OCI-LY7 (cell line): ENCODE data around the gene LEF1. TPM values are rescaled to one million over a fixed set of nuclear protein-coding genes. Genes with fewer than 3 reads are reported as not detected.
A peak's percentile ranks its signal among the peaks of the same experiment; 100 is the strongest.

Experiments
- Bru-seq: library from RNA; stranded (reverse); fragments of 400-500 nt; gene quantifications from one replicate; lab custom pipeline; 2021; lab: Mats Ljungman, UMichigan
- BruChase-seq, 2 experiments: library from RNA; stranded (reverse); fragments of 400-500 nt; gene quantifications; one replicate each; lab custom pipeline; 2021; lab: Mats Ljungman, UMichigan
- BruUV-seq: library from RNA; stranded (reverse); fragments of 400-500 nt; replicated peaks from 2 replicates; lab custom pipeline; 2021; lab: Mats Ljungman, UMichigan
- CTCF ChIA-PET: fragments of 300-600 bp; sonication (Branson Sonifier 250); formaldehyde crosslinking; loops from one replicate; lab custom pipeline; 2022; ENCODE audit warnings: antibody characterized with exemption; ENCODE audit not compliant: unreplicated experiment; lab: Charles Lee
- POLR2A ChIA-PET: fragments of 300-600 bp; sonication (Branson Sonifier 250); formaldehyde crosslinking; loops from one replicate; lab custom pipeline; 2022; ENCODE audit warnings: antibody characterized with exemption; lab: Charles Lee
- DNase-seq: peaks from one replicate; pipeline ENCODE4 v3.0.0-alpha.2; 2015; ENCODE audit warnings: low spot score
- H2AFZ ChIP-seq: fragments of 200-600 bp; sonication (generic), shearing (Covaris generic); 2 replicates; pipeline ENCODE4 v1.6.1; 2014; ENCODE audit warnings: mild to moderate bottlenecking, antibody characterized with exemption, low read length, moderate library complexity
- H3K27ac ChIP-seq: fragments of 200-600 bp; sonication (generic); 2 replicates; pipeline ENCODE4 v1.5.1; 2014; ENCODE audit warnings: mixed run types, low read depth, mild to moderate bottlenecking, moderate library complexity, low read length, inconsistent platforms; ENCODE audit not compliant: poor library complexity, severe bottlenecking
- H3K36me3 ChIP-seq: fragments of 200-600 bp; sonication (generic); 2 replicates; pipeline ENCODE4 v1.6.1; 2014; ENCODE audit warnings: mild to moderate bottlenecking, antibody characterized with exemption, low read length, moderate library complexity, mixed read lengths; ENCODE audit not compliant: insufficient read depth
- H3K4me1 ChIP-seq: fragments of 200-600 bp; sonication (generic); 2 replicates; pipeline ENCODE4 v1.5.1; 2014; ENCODE audit warnings: mild to moderate bottlenecking, low read length; ENCODE audit not compliant: insufficient read depth, poor library complexity, severe bottlenecking
- H3K4me2 ChIP-seq: fragments of 200-600 bp; sonication (generic); 2 replicates; pipeline ENCODE4 v1.6.1; 2014; ENCODE audit warnings: mild to moderate bottlenecking, low read length
- H3K4me3 ChIP-seq: fragments of 200-600 bp; sonication (generic); 2 replicates; pipeline ENCODE4 v1.5.1; 2014; ENCODE audit warnings: mild to moderate bottlenecking, low read depth, low read length; ENCODE audit not compliant: poor library complexity, severe bottlenecking
- H3K79me2 ChIP-seq: fragments of 200-600 bp; sonication (generic); 2 replicates; pipeline ENCODE4 v1.6.1; 2016; ENCODE audit warnings: low read depth, mild to moderate bottlenecking, low read length, moderate library complexity, mixed read lengths; ENCODE audit not compliant: insufficient read depth
- H3K9me2 ChIP-seq: fragments of 200-600 bp; sonication (generic); 2 replicates; pipeline ENCODE4 v1.6.1; 2016; ENCODE audit warnings: mild to moderate bottlenecking, low read length, mixed read lengths; ENCODE audit not compliant: insufficient read depth
- H3K9me3 ChIP-seq: fragments of 200-600 bp; sonication (generic); 2 replicates; pipeline ENCODE4 v1.6.1; 2014; ENCODE audit warnings: mild to moderate bottlenecking, mixed run types, low read length, mixed read lengths
- H4K20me1 ChIP-seq: fragments of 200-600 bp; sonication (generic); 2 replicates; pipeline ENCODE4 v1.6.1; 2014; ENCODE audit warnings: mild to moderate bottlenecking, antibody characterized with exemption, low read length, moderate library complexity, mixed read lengths; ENCODE audit not compliant: insufficient read depth
- EZH2phosphoT487 ChIP-seq: fragments of 200-600 bp; sonication (generic); IDR thresholded peaks from 2 replicates; pipeline ENCODE4 v1.6.1; 2018; ENCODE audit warnings: low read depth, borderline replicate concordance, mild to moderate bottlenecking, mixed run types, antibody characterized with exemption, low read length, moderate library complexity, mixed read lengths
- intact Hi-C: fragments of 100-400 bp; cut with micrococcal nuclease; formaldehyde crosslinking; loops from one replicate; pipeline ENCODE4 v1.10.0; 2022; ENCODE audit not compliant: unreplicated experiment
- long read RNA-seq: library from polyadenylated mRNA; stranded (forward); transcript quantifications from one replicate; pipeline ENCODE4 v2.0.0, GENCODE V29; 2022
- total RNA-seq, 2 experiments: library from RNA; depleted of rRNA in 1 of 2; stranded (reverse); fragments of >200 nt in 1 of 2; shearing (Covaris generic) in 1 of 2; gene quantifications; 2 replicates each; pipeline ENCODE4 v1.2.3, GENCODE V29; 2014 to 2022
- TF ChIP-seq, protein P1 (sequence below): fragments of 200-600 bp; sonication (generic); conservative IDR thresholded peaks from 2 replicates; pipeline ENCODE4 v1.5.1; 2014; ENCODE audit warnings: mild to moderate bottlenecking, antibody characterized with exemption, low read length, moderate library complexity, mixed read lengths

LEF1 gene
- total RNA-seq (2014; rRNA removed; shearing (Covaris generic)), result 173 and 207 TPM in 2 replicates
- total RNA-seq (2022), result 223 and 306 TPM in 2 replicates
- Bru-seq, nascent RNA, result percentile 98 among the genes with signal in this experiment
- percentile 89 among the genes with signal in this experiment for BruChase-seq, experiment 1, labeled RNA remaining after a 6-hour chase
- BruChase-seq, experiment 2, labeled RNA remaining after a 2-hour chase, result percentile 89 among the genes with signal in this experiment
- long read RNA-seq, transcript LEF1-202 (10 exons, 3,477 nt), result minor isoform, 65 of 546 reads
- long read RNA-seq, transcript LEF1-216 (11 exons, 1,472 nt), result minor isoform, 14 of 546 reads
- long read RNA-seq, transcript LEF1-201 (12 exons, 3,068 nt), result major isoform, 137 of 546 reads
- long read RNA-seq, transcript LEF1-203 (11 exons, 1,488 nt), result minor isoform, 105 of 546 reads
- long read RNA-seq, partial matches to known transcripts, result 28 of 546 reads
- long read RNA-seq, other reads (novel, unspliced or antisense), result 193 of 546 reads

DNA sequence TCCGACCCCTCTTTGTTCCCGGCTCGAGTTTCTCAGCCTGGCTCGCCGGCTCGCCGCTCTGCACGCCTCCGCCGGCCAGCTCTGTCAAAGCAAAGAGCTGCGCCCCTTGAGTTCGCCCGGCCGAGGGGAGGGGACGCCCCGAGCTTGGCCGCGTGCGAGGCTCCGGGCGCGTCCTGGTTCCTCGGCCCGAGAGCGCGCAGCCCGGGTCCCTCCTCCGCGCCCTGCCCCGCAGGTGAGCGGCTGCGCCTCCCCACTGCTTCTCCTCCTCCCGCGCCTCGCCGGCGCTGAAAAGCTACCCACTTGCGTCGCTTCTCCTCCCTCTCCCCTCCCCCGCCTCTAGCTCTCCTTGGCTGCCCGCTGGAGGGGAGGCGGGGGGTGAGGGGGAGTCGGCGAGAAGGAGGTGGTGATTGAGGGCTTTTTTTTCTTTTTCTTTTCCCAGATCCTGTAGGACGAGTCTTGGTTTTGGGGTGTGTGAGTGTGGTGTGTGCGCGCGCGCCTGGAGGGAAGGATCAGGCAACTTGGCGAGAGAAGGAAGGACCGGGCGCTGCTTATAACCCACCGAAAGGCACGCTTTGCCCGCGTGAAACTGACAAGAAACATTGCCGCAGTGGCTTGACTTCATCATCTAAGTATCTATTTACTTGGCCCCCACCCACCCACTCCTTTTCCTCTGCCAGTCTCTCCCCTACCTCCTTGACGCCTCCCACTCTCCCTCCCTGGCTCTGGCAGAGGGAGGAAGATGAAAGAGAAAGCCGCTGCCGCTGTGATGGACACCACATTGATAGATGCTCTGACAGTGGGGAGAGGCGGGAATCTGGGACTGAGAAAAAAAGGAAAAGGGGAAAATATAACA is at the start of gene LEF1:
Gene LEF1 (minus strand): TSS at position 262 of the 853 bp plus-strand sequence. CDS start 1,165 bp downstream, outside the sequence.
- peak within 1 kb of the TSS; percentile 73 for H2AFZ ChIP-seq
- H3K4me1 ChIP-seq, result peaks cover 52% of the 10 kb centered on the region
- H3K27ac ChIP-seq, result peak within 1 kb of the TSS; percentile 89
- ChIA-PET POLR2A (interaction anchor here (0.6 to 12.9 kb wide), 11 partner anchors 9 to 481 kb away, joined by 3 to 205 read pairs (median 3); partner anchors contain the start of genes OSTC, PAPSS1 and RPL34), CTCF (interaction anchor here (0.6 kb wide), 1 partner anchor 403 kb away, joined by 5 read pairs; no protein-coding TSS in a partner anchor)
- peak within 1 kb of the TSS; percentile 99 for H3K4me2 ChIP-seq
- TF ChIP-seq, protein P1, sequence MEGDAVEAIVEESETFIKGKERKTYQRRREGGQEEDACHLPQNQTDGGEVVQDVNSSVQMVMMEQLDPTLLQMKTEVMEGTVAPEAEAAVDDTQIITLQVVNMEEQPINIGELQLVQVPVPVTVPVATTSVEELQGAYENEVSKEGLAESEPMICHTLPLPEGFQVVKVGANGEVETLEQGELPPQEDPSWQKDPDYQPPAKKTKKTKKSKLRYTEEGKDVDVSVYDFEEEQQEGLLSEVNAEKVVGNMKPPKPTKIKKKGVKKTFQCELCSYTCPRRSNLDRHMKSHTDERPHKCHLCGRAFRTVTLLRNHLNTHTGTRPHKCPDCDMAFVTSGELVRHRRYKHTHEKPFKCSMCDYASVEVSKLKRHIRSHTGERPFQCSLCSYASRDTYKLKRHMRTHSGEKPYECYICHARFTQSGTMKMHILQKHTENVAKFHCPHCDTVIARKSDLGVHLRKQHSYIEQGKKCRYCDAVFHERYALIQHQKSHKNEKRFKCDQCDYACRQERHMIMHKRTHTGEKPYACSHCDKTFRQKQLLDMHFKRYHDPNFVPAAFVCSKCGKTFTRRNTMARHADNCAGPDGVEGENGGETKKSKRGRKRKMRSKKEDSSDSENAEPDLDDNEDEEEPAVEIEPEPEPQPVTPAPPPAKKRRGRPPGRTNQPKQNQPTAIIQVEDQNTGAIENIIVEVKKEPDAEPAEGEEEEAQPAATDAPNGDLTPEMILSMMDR, result peak; percentile 28; the same call in 1 of the 2 replicates
- peak; percentile 68; the same call in 1 of the 2 replicates for TF ChIP-seq EZH2phosphoT487
- peaks cover 29% of the 10 kb centered on the region for H3K36me3 ChIP-seq
- peak; percentile 85 for DNase-seq
- intact Hi-C loops, result loop anchor here (5.0 kb wide), 2 partner anchors 237 to 403 kb away; partner anchors contain the start of gene CYP2U1
- H3K9me2 ChIP-seq, result no peaks in the 10 kb centered on the region
- no TSS peak for BruUV-seq
- H3K9me3 ChIP-seq, result no peaks in the 10 kb centered on the region
- H3K79me2 ChIP-seq, result peaks cover 43% of the 10 kb centered on the region
- no peaks in the 10 kb centered on the region for H4K20me1 ChIP-seq
- peak within 1 kb of the TSS; percentile 83 for H3K4me3 ChIP-seq

DNA sequence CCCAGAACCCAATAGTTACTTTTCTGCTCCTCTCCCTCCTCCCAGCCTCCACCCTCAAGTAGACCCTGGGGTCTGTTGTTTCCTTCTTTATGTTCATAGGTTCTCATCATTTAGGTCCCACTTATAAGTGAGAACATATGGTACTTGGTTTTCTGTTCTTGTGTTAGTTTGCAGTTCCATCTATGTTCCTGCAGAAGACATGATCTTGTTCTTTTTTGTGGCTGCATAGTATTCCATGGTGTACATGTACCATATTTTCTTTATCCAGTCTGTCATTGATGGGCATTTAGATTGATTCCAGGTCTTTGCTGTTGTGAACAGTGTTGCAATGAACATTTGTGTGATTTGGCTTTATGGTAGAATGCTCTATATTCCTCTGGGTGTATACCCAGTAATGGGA is 47.8 kb upstream of the LEF1 start:
- H2AFZ ChIP-seq, result no peak overlapping the region
- TF ChIP-seq, protein P1, result no peak
- TF ChIP-seq EZH2phosphoT487, result no peak
- no peaks in the 10 kb centered on the region for H3K9me3 ChIP-seq
- no peak overlapping the region for H3K27ac ChIP-seq
- ChIA-PET POLR2A (interaction anchor here (0.7 kb wide), 2 partner anchors 44 to 365 kb away, joined by 3 read pairs; no protein-coding TSS in a partner anchor), CTCF (no interaction called here)
- H3K36me3 ChIP-seq, result no peaks in the 10 kb centered on the region
- H3K4me3 ChIP-seq, result no peak overlapping the region
- no peak for DNase-seq
- no TSS peak for BruUV-seq
- no peaks in the 10 kb centered on the region for H3K79me2 ChIP-seq
- no peaks in the 10 kb centered on the region for H4K20me1 ChIP-seq
- no peak overlapping the region for H3K4me2 ChIP-seq
- H3K4me1 ChIP-seq, result no peaks in the 10 kb centered on the region
- no peaks in the 10 kb centered on the region for H3K9me2 ChIP-seq
- intact Hi-C loops, result no loop called here
